Mucosa of descending colon (tissue), 3 donors: ENCODE data around the gene FBXL19. TPM values are rescaled to one million over a fixed set of nuclear protein-coding genes. Genes with fewer than 3 reads are reported as not detected.

ENCODE experiments used
- ATAC-seq: fragments of 200-7000 bp; cut with Tn5 transposase; one replicate; pipeline ENCODE4 v1.9.1; 2020; ENCODE audit warnings: mild to moderate bottlenecking, moderate library complexity
- DNase-seq, 3 donors: peaks; one replicate each; pipeline ENCODE4 v3.0.0-alpha.2; 2020
- H3K36me3 ChIP-seq: fragments of 200-600 bp; one replicate; pipeline ENCODE4 v1.8.0; 2021; ENCODE audit warnings: low read depth, mild to moderate bottlenecking
- H3K4me1 ChIP-seq: fragments of 200-600 bp; one replicate; pipeline ENCODE4 v1.8.0; 2021; ENCODE audit warnings: low read depth, mild to moderate bottlenecking
- H3K4me3 ChIP-seq: fragments of 200-600 bp; one replicate; pipeline ENCODE4 v1.8.0; 2021; ENCODE audit warnings: mild to moderate bottlenecking
- H3K9me3 ChIP-seq: fragments of 200-600 bp; one replicate; pipeline ENCODE4 v1.8.0; 2021; ENCODE audit warnings: mild to moderate bottlenecking
- CTCF ChIP-seq: fragments of 200-600 bp; IDR thresholded peaks from one replicate; pipeline ENCODE4 v1.8.0; 2022; ENCODE audit warnings: antibody characterized with exemption, mild to moderate bottlenecking
- intact Hi-C, 2 donors: fragments of 100-400 bp; cut with DNase I in 1 of 2; cut with micrococcal nuclease in 1 of 2; formaldehyde crosslinking; loops; one replicate each; pipeline versions ENCODE4 v1.11.0 to v1.11.1; 2022; cut with DNase I, micrococcal nuclease
- total RNA-seq, 3 donors: library from RNA; stranded (reverse); fragmentation: NEBNext Ultra II Directional in 2 of 3; extraction: Animal tissue kit (Norgen Biotek cat#: 25700) in 2 of 3; gene quantifications; one replicate each; pipeline versions ENCODE4 v1.2.1 to v1.2.4, GENCODE V29; 2021 to 2023
- donor health status: DM: no; HTN: no; CAD: no; lungs with moderate emphysema.
- donor health status: DM: no; HTN: no; CAD: no.
- donor health status: DM: no; HTN: yes; CAD: no.

The FBXL19 gene
- total RNA-seq, 3 donors from 2014 or later: 17.6 to 30.3 (median 22.4) TPM

- no peak for TF ChIP-seq CTCF
- DNase-seq (peak; percentile 90 to 93 (median 91)), ATAC-seq (peak; percentile 64)
- H3K36me3 ChIP-seq: no peaks in the 10 kb centered on the region
- H3K4me3 ChIP-seq: no peak overlapping the region
- peaks cover 23% of the 10 kb centered on the region for H3K4me1 ChIP-seq
- intact Hi-C loops: no loop called here
- no peaks in the 10 kb centered on the region for H3K9me3 ChIP-seq
These were observed 26.3 kb upstream of the FBXL19 start for GRCh38 chr16:30896889-30897733.

GRCh38 chr16:30899794-30900193, 23.6 kb upstream of the FBXL19 start:
- intact Hi-C loops: no loop called here
- no peak overlapping the region for H3K4me3 ChIP-seq
- peaks cover 12% of the 10 kb centered on the region for H3K4me1 ChIP-seq
- no peaks in the 10 kb centered on the region for H3K9me3 ChIP-seq
- no peaks in the 10 kb centered on the region for H3K36me3 ChIP-seq
- TF ChIP-seq CTCF: no peak
- ATAC-seq (no peak), DNase-seq (no peak)

- no peak for ATAC-seq
- intact Hi-C loops: no loop called here
These were observed 22.8 kb upstream of the FBXL19 start for GRCh38 chr16:30900588-30900987.

GRCh38 chr16:30901201-30902028, 22.0 kb upstream of the FBXL19 start:
- no peak for TF ChIP-seq CTCF
- Histone ChIP-seq H3K9me3 (no peaks in the 10 kb centered on the region), H3K4me3 (no peak overlapping the region), H3K36me3 (no peaks in the 10 kb centered on the region), H3K4me1 (peaks cover 8% of the 10 kb centered on the region)
- ATAC-seq (no peak), DNase-seq (no peak)
- intact Hi-C loops: no loop called here

More at GRCh38 chr16:30900588-30900987, 22.8 kb upstream of the FBXL19 start:
- no peak for DNase-seq
- Histone ChIP-seq H3K4me3 (no peak overlapping the region), H3K9me3 (no peaks in the 10 kb centered on the region), H3K36me3 (no peaks in the 10 kb centered on the region), H3K4me1 (peaks cover 12% of the 10 kb centered on the region)
- no peak for TF ChIP-seq CTCF

GRCh38 chr16:30902029-30902972, 21.1 kb upstream of the FBXL19 start:
- peak; percentile 58 for TF ChIP-seq CTCF
- H3K4me1 ChIP-seq: peaks cover 3% of the 10 kb centered on the region
- intact Hi-C loops: no loop called here
- peak; percentile 70 to 87 (median 79) for DNase-seq
- peak; percentile 96 for ATAC-seq
- H3K36me3 ChIP-seq: no peaks in the 10 kb centered on the region
- peak overlapping the region; percentile 25 for H3K4me3 ChIP-seq
- no peaks in the 10 kb centered on the region for H3K9me3 ChIP-seq
